ENCODE data around the gene KLF15.

GRCh38 chr3:126390751-126391150, 33.5 kb upstream of the KLF15 start:
- no peak for TF ChIP-seq CREB1 (CRISPR knock-in tag; IDR thresholded peaks at IDR 0.05; ENCODE audit: low read depth)
- TF ChIP-seq POLR2AphosphoS5 (IDR thresholded peaks at IDR 0.05; ENCODE audit: low read depth), result no peak
- TF ChIP-seq, protein P1, sequence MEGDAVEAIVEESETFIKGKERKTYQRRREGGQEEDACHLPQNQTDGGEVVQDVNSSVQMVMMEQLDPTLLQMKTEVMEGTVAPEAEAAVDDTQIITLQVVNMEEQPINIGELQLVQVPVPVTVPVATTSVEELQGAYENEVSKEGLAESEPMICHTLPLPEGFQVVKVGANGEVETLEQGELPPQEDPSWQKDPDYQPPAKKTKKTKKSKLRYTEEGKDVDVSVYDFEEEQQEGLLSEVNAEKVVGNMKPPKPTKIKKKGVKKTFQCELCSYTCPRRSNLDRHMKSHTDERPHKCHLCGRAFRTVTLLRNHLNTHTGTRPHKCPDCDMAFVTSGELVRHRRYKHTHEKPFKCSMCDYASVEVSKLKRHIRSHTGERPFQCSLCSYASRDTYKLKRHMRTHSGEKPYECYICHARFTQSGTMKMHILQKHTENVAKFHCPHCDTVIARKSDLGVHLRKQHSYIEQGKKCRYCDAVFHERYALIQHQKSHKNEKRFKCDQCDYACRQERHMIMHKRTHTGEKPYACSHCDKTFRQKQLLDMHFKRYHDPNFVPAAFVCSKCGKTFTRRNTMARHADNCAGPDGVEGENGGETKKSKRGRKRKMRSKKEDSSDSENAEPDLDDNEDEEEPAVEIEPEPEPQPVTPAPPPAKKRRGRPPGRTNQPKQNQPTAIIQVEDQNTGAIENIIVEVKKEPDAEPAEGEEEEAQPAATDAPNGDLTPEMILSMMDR (conservative IDR thresholded peaks at IDR 0.05; ENCODE audit: low read depth in 2 of 2), result no peak
- no peak for TF ChIP-seq REST (IDR thresholded peaks at IDR 0.05; ENCODE audit: unreplicated experiment)
- TF ChIP-seq EZH2 (IDR thresholded peaks at IDR 0.05; ENCODE audit: low read depth, unreplicated experiment), result no peak
- no peak for TF ChIP-seq EZH2phosphoT487 (IDR thresholded peaks at IDR 0.05; ENCODE audit: unreplicated experiment)
- TF ChIP-seq JUNB (IDR thresholded peaks at IDR 0.05; ENCODE audit: unreplicated experiment), result no peak
- no peak for TF ChIP-seq NANOG (IDR thresholded peaks at IDR 0.05; ENCODE audit: borderline replicate concordance)
- no peak for TF ChIP-seq STAT1 (IDR thresholded peaks at IDR 0.05; ENCODE audit: unreplicated experiment)
- TF ChIP-seq, protein P2, sequence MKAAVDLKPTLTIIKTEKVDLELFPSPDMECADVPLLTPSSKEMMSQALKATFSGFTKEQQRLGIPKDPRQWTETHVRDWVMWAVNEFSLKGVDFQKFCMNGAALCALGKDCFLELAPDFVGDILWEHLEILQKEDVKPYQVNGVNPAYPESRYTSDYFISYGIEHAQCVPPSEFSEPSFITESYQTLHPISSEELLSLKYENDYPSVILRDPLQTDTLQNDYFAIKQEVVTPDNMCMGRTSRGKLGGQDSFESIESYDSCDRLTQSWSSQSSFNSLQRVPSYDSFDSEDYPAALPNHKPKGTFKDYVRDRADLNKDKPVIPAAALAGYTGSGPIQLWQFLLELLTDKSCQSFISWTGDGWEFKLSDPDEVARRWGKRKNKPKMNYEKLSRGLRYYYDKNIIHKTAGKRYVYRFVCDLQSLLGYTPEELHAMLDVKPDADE (IDR thresholded peaks at IDR 0.05), result no peak
